ENCODE results near the gene CATSPERE. TPM values are rescaled to one million over a fixed set of nuclear protein-coding genes. Genes with fewer than 3 reads are reported as not detected.
A peak's percentile ranks its signal among the peaks of the same experiment; 100 is the strongest.

Gene CATSPERE
- total RNA-seq, 1 experiment from 2014 or later: 0.25 TPM

- no peak for DNase-seq (ENCODE audit: low read depth)
These were observed 165.6 kb downstream of the CATSPERE start for GRCh38 chr1:244626709-244627108.

GRCh38 chr1:244628789-244629188, 167.7 kb downstream of the CATSPERE start:
- DNase-seq (ENCODE audit: low read depth): no peak

DNA sequence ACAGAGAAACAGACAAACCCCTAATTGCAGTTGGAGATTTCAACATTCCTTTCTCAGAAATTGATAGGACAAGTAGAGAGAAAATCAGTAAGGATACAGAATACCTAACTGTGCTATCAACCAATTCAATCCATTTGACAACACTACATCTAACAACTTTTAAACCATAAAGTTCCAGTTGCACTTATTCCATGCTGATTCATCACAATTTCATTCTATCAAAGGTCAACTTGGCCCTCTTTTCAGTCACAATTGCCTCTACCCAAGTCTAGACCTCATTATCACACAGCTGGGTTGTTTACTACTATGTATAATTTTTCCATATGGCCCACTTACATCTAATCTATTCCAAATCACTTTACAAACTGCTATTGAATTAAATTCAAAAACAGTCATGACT, 172.1 kb downstream of the CATSPERE start:
- no peak for DNase-seq (ENCODE audit: low read depth)

DNA sequence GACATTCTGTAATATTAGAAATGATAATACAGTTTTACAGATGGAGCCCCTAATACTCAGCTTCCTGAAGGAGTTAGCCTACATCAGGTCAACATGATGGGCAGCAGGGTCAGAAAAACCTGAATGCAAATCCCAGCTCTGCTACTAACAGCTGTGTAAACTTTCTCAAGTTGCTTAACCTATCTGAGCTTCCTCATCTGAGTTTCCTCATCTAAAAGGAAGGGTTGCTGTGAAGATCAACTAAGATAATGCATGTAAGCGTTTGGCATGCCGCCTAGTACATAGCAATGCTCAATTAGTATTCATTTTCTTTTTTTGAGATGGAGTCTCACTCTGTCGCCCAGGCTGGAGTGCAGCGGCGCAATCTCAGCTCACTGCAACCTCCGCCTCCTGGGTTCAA, 173.5 kb downstream of the CATSPERE start:
- no peak for DNase-seq (ENCODE audit: low read depth)

DNA sequence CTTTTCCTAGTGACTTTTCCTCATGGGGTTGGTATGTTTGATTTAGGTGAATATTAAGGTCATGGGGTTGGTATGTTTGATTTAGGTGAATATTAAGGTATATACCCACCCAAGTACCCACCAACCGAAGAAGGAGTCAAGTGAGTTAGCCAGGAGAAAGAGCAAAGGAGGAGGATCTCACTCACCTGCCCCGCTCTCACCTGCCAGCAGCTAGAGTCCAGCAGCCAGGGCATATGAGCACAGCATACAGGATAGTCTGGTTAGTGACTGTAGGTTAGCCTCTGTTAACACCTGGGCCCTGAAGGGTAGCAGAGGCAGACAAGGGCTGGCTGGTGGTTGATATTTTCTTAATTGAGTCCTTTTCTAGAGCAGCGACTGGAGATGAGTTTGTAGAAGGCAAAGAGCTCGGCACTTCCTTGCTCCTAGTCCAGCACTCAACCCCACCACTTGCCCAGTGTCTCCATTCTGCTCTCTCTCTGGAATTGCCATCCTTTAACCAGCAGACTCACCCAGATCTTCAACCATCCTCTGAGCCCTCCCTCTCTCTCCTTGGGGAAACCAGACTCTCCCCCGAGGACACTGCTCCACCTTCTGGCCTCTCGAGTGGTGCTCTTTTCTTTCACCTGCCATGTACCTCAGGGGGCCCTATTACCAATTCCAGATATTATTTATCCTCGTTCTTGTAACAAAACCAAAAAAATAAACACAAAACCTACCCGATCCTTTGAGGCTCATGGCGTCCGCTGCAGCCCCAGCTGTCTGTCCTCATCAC, 175.6 kb downstream of the CATSPERE start:
- DNase-seq (ENCODE audit: low read depth): no peak

GRCh38 chr1:244639561-244639960, 178.5 kb downstream of the CATSPERE start:
- no peak for DNase-seq (ENCODE audit: low read depth)

GRCh38 chr1:244640917-244641316, 179.8 kb downstream of the CATSPERE start:
- DNase-seq (ENCODE audit: low read depth): no peak

GRCh38 chr1:244642526-244642925, 181.5 kb downstream of the CATSPERE start:
- DNase-seq (ENCODE audit: low read depth): no peak

DNA sequence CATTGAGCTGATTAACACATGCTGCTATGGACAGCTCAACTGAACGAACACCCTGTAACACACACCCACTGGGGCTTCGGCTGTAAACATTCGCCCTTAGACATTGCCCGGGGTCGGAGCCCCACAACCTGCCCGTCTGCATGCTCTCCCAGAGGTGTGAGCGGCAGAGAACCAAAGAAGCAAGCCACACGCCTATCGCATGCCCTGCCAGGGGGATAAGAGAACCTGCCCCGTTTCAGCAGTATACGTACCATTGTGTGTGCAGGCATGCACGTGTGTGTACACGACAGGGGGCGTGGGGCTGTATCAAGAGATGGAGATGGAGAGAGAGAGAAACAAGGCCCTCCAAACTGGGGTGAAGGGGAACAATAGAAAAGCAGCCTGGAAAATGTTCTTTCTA, 181.9 kb downstream of the CATSPERE start:
- no peak for DNase-seq (ENCODE audit: low read depth)

GRCh38 chr1:244645414-244645813, 184.3 kb downstream of the CATSPERE start:
- DNase-seq (ENCODE audit: low read depth): no peak

DNA sequence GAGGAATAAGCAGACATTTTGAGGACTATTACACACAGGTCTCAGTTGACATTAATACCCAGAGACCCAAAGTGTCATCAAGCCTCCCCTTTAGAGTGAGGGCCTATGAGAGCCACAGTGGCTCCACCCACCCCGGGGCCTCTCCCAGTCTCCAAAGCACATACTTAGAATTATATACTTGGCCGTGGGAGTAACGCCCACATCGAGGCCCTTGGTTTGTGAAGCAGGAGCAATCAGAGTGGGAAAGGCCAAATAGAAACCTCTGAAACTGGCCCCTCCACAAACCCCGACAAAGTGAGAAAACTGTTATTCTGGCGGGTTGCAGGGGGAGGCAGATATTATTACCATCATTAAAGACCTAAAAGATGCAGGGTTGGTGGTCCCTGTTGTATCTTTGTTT, 184.8 kb downstream of the CATSPERE start:
- no peak for DNase-seq (ENCODE audit: low read depth)

DNA sequence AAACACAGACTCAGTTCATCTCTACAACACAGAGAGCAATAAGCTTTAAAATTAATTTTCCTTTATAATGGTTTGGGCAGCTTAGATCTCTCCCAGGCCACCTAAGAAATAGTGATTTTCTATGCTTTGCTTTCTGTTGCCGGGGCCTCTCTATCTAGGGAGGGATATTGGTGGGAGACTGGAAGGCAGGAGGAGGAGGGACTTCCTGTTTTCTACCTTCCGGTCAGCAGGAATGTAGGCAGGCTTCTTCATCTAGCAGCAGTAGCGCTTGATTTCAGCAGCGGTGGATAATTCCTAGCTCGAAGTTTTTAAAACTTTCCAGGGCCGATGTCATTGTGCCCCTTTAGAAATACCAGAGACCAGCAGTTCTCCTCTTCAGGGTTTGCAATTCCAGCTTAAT, 186.7 kb downstream of the CATSPERE start:
- DNase-seq (ENCODE audit: low read depth): no peak

DNA sequence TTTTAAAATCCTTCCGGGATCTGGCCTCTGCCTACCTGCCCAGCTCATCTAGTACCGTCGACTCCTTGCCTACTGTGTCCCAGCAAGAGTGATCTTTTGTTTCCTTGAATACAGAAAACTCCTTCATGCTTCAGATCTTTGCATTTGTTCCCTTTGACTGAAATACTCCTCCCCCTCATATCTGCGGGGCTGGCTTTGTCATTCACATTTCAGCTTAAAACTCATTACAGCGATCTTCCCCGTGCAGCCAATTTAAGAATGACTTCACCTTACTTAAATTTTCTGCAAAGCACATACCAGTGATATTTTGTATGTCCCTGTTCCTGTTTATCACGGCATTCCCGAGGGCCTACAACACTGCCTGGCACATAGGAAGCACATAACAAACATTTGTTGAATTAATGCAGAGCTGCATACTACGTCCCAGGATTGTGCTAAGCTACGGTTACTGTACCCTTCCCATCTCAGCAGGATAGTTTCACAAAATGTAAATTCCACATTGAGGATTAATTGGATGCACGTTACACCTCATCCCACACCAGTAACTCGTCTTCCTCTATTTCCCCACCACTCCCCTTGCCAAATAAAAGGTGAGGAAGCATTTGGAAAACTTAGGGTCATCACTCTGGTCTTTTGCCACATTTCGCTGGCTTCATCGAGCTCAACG, 191.0 kb downstream of the CATSPERE start:
- no peak for DNase-seq (ENCODE audit: low read depth)

DNA sequence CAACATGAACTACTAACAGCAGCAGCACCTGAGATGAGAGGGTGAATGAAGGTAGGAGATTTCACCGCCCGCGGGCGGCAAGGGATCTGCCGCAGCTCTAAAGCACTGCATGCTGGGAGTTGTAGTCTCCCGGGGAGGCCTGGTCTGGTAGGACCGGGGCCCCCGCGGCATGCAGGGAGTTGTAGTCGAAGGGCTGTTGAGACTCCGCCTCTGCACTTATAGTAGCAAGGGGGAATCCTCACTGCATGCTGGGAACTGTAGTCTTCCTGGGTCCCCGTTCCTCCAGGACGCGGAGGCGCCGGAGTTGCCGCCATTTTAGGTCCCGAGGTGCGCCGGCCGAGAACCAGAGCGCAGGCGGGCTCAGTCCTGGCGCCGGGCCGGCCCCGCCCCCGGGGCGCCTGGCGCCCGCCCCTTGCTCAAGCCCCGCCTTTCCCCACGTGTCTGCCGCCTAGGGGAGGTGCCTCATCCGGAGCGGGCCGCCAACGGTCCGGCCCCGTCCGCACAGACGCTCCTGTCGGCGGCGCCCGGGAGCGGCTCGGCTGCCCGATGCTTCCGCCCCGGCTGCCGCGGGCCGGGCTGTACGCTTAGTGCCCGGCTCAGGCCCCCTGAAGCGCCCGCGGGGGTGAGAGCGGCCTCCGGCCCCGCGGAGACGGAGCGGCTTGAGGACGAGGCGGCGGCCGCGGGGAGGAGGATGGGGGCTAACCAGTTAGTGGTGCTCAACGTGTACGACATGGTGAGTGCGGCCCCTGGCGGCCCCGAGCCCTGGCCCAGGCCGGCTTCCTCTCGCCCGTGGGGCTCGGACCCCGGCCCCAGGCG, 191.8 kb downstream of the CATSPERE start, which contains the start of gene DESI2:
DESI2 (plus strand) TSS at position 504 of the 816 bp plus-strand sequence; CDS start at position 692, 188 bp downstream.
- peak; percentile 99 for DNase-seq (ENCODE audit: low read depth)

- peak; percentile 28 for DNase-seq (ENCODE audit: low read depth)
These were observed 192.5 kb downstream of the CATSPERE start for GRCh38 chr1:244653439-244654107.

DNA sequence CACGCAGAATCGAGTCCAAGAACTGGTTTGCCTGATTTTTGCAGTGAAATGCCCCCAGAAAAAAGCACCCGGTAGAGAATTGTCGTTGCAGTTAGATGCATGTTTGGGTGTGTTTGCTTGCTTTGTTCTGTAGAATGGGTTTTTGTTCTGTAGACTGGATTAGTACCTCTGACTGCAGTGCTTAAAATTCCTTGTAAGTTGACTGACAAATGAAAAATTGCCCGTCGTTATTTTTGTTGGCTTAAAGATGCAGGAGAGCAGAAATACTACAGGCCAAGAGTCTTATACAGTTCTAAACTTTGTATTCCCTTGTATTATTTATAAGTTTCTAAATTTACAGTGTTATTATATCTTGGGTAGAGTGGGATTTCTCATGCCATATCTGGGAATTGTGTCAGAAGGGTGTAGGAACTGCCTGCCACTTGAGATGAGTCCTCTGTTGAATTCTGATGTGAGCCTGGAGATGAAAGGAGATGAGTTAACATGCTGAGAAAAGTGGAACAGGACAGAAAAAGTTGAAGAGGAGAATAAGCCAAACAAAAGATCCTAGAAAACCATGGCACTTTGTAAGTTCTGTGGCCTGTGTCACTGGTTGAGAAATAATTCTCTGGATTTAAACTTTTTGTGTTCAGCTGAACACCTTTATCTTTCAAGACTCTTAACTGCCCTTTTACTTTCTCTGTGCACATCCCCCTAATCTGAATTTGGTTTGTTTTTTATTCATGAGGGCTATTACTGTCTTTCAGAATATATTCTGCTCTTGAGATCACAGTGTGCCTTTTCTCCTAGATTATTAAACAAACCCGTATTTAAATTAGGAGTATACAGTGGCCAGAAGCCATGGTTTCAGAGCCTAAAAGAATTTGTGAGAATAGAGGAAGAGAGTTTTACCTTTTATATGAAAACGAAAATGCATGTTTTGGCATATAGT, 193.3 kb downstream of the CATSPERE start:
- DNase-seq (ENCODE audit: low read depth): peak; percentile 17

DNA sequence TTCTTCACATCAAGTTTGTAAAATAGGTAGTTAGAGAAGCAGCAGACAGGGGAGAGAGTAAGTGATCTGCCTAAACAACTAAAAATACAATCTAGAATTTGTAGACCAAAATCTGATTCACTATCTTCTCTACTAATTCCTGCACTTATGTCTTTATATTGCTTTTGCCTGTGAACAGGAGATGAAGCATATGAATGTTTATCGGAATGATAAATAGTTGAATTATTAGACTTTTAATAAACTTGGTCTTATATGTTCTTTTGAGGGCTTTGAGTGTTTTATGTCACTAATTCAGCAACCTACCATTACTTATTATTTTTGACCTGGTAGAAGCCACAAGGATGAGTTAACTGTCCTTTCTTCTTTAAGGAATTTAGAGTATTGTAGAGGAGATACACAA, 194.1 kb downstream of the CATSPERE start:
- DNase-seq (ENCODE audit: low read depth): no peak

GRCh38 chr1:244657421-244657820, 196.3 kb downstream of the CATSPERE start:
- no peak for DNase-seq (ENCODE audit: low read depth)

DNA sequence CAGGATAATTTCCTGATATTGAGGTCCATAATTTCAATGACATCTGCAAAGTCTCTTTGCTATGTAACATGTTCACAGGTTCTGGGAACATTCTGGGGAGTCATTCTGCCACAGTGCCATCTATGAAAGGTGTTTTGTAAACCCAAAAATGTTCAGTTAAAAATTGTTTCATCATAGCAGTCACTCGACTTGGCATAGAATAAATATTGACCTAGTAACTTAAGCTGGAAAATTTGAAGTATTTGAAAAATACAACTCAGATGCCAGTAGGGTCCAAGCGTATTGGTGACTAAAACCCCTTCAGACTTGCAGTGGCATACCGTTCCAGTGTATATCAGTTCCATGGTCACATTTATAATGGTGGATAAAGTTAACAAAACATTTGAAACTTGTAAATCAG, 198.6 kb downstream of the CATSPERE start:
- DNase-seq (ENCODE audit: low read depth): no peak

DNA sequence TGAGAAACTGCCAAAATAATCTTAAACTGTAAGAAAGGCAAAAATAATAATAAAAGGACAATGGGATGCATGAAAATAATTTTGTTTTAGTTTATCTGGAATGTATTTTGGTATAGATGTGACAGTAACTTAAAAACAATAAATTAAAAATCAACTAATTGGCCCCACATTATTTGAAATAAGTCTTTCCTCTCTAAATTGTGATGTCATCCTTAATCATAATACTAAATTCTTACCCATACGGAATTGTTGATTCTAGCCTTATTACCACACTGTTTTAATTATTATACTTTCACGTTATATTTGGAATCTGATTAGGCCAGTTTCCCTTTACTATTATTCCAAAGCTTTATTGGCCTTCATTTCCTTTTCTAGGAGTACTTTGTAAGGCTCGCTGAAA, 199.5 kb downstream of the CATSPERE start:
- no peak for DNase-seq (ENCODE audit: low read depth)
